Stimulated activated CD4-positive, alpha-beta T cell treated with anti-CD3 and anti-CD28 coated beads, Interleukin-1b, Interleukin-23, amount 100 ng/mL, for 48 hours (primary cell): Measurements from ENCODE around the gene ADAMTS2.

Experiments used
- DNase-seq: peaks from one replicate; pipeline ENCODE4 v3.0.0-alpha.2; 2020

ADAMTS2 gene

GRCh38 chr5:179151286-179152118 lies 193.8 kb downstream of the ADAMTS2 start:
- DNase-seq = no peak

GRCh38 chr5:179150011-179150410 lies 195.2 kb downstream of the ADAMTS2 start:
- no peak for DNase-seq

- no peak for DNase-seq
Measured at GRCh38 chr5:179149278-179149677, 196.0 kb downstream of the ADAMTS2 start.

- DNase-seq = no peak
Measured at GRCh38 chr5:179148703-179149170, 196.5 kb downstream of the ADAMTS2 start.

- DNase-seq = no peak
Measured at GRCh38 chr5:179147991-179148702, 197.1 kb downstream of the ADAMTS2 start.

GRCh38 chr5:179146277-179146676 lies 199.0 kb downstream of the ADAMTS2 start:
- peak; percentile 80 for DNase-seq

GRCh38 chr5:179143446-179143845 lies 201.8 kb downstream of the ADAMTS2 start:
- no peak for DNase-seq

GRCh38 chr5:179142434-179143198 lies 202.6 kb downstream of the ADAMTS2 start:
- peak; percentile 51 for DNase-seq

GRCh38 chr5:179141867-179142266 lies 203.4 kb downstream of the ADAMTS2 start:
- DNase-seq = no peak

- DNase-seq = no peak
Measured at GRCh38 chr5:179140293-179140692, 205.0 kb downstream of the ADAMTS2 start.

- no peak for DNase-seq
Measured at GRCh38 chr5:179139936-179140235, 205.4 kb downstream of the ADAMTS2 start.

- DNase-seq = no peak
Measured at GRCh38 chr5:179139111-179139935, 205.9 kb downstream of the ADAMTS2 start.

- no peak for DNase-seq
Measured at GRCh38 chr5:179138568-179138925, 206.7 kb downstream of the ADAMTS2 start.

GRCh38 chr5:179137643-179138567 lies 207.4 kb downstream of the ADAMTS2 start:
- DNase-seq = no peak

GRCh38 chr5:179137016-179137642 lies 208.1 kb downstream of the ADAMTS2 start:
- DNase-seq = no peak

GRCh38 chr5:179135441-179136215 lies 209.6 kb downstream of the ADAMTS2 start:
- no peak for DNase-seq

- DNase-seq = no peak
Measured at GRCh38 chr5:179135006-179135405, 210.3 kb downstream of the ADAMTS2 start.

- DNase-seq = no peak
Measured at GRCh38 chr5:179134511-179134910, 210.8 kb downstream of the ADAMTS2 start.

GRCh38 chr5:179132586-179133355 lies 212.5 kb downstream of the ADAMTS2 start:
- no peak for DNase-seq
